ENCODE data around the gene CYTL1.

CYTL1 gene

DNA sequence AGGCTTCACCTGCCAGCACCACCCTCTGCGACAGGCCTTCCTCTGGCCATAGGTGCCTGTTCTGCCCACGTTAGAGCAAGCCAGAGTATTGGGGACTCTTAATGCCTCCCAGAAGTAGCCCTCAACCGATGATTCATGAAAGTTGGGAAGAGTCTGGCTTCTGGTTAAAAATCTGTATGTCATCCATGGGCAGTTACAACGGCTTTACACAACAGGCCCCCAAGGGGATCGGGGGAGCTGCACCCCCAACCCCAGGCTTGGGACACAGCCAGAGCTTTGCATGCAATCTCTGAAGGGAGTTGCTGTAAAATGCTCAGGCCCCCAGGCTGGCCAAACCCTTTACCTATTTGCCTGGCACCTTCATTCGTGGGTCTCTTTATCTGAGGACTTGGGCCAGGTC, 5.4 kb upstream of the CYTL1 start:
- H3K27ac ChIP-seq (ENCODE audit: low read depth, low read length): peak overlapping the region; percentile 53
- H3K4me3 ChIP-seq (ENCODE audit: low read depth in 1 of 5, low read length in 5 of 5): no peak overlapping the region
- H3K9ac ChIP-seq (ENCODE audit: low read length in 5 of 5): no peak overlapping the region
- H3K27me3 ChIP-seq (ENCODE audit: control insufficient read depth in 5 of 5, insufficient read depth in 4 of 5, low read length in 5 of 5): peaks cover 0 to 2% (median 0%) of the 10 kb centered on the region in 5 donors
- peaks cover 3 to 21% (median 10%) of the 10 kb centered on the region in 5 donors for H3K4me1 ChIP-seq (ENCODE audit: control insufficient read depth in 5 of 5, insufficient read depth in 5 of 5, low read length in 5 of 5)
- H3K36me3 ChIP-seq (ENCODE audit: control insufficient read depth in 5 of 5, insufficient read depth in 5 of 5, low read length in 5 of 5): no peaks in the 10 kb centered on the region
- H3K9me3 ChIP-seq (ENCODE audit: control insufficient read depth in 5 of 5, low read length in 5 of 5): peaks cover 0 to 9% (median 0%) of the 10 kb centered on the region in 5 donors

DNA sequence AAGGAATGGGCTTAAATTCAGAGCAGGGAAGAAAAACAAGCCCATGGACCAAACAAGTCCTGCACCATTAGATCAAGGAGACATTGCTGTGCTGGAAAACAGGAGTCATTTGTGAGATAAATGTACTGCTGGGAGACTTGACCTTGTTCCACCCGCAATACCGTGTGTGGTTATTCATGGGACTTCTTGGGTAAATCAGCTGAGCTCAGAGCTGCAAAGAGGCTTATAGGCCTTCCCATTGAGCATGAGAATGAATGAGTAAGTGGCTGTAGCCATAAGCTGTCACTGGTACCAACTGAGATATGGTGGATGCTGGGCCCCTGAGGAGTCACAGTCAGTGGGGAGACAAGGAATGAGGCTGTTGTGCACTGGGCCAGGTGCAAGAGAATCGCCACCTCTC, 2.3 kb upstream of the CYTL1 start:
- Histone ChIP-seq H3K27me3 (ENCODE audit: control insufficient read depth in 5 of 5, insufficient read depth in 4 of 5, low read length in 5 of 5) (peaks cover 3 to 11% (median 7%) of the 10 kb centered on the region in 5 donors), H3K27ac (ENCODE audit: low read depth, low read length) (no peak overlapping the region), H3K36me3 (ENCODE audit: control insufficient read depth in 5 of 5, insufficient read depth in 5 of 5, low read length in 5 of 5) (no peaks in the 10 kb centered on the region), H3K9ac (ENCODE audit: low read length in 5 of 5) (no peak overlapping the region), H3K9me3 (ENCODE audit: control insufficient read depth in 5 of 5, low read length in 5 of 5) (peaks cover 0 to 9% (median 0%) of the 10 kb centered on the region in 5 donors), H3K4me1 (ENCODE audit: control insufficient read depth in 5 of 5, insufficient read depth in 5 of 5, low read length in 5 of 5) (peaks cover 3 to 28% (median 14%) of the 10 kb centered on the region in 5 donors), H3K4me3 (ENCODE audit: low read depth in 1 of 5, low read length in 5 of 5) (no peak overlapping the region)

DNA sequence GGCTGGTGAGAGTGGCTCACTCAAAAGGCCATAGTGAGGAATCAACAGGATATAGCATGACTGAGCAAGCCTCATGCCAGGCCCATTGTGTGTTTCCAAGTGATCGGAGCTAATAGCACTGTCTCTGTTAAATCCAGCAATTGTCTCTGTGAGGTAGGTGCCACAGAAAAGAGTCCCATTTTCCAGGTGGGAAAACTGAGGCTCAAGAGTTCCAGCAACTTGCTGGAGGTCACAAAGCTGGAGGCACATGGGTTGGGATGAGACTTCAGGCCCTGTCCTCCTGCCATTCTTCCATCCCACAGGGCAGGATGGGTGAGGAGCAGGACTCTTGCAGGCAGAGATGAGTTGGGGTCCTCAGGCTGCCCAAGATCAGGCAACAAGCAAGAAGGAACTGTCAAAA, 1.1 kb upstream of the CYTL1 start:
- H3K36me3 ChIP-seq (ENCODE audit: control insufficient read depth in 5 of 5, insufficient read depth in 5 of 5, low read length in 5 of 5): no peaks in the 10 kb centered on the region
- peaks cover 0 to 9% (median 0%) of the 10 kb centered on the region in 5 donors for H3K9me3 ChIP-seq (ENCODE audit: control insufficient read depth in 5 of 5, low read length in 5 of 5)
- H3K4me1 ChIP-seq (ENCODE audit: control insufficient read depth in 5 of 5, insufficient read depth in 5 of 5, low read length in 5 of 5): peaks cover 3 to 27% (median 14%) of the 10 kb centered on the region in 5 donors
- no peak overlapping the region for H3K9ac ChIP-seq (ENCODE audit: low read length in 5 of 5)
- H3K27me3 ChIP-seq (ENCODE audit: control insufficient read depth in 5 of 5, insufficient read depth in 4 of 5, low read length in 5 of 5): peaks cover 3 to 13% (median 7%) of the 10 kb centered on the region in 5 donors
- H3K4me3 ChIP-seq (ENCODE audit: low read depth in 1 of 5, low read length in 5 of 5): no peak overlapping the region
- H3K27ac ChIP-seq (ENCODE audit: low read depth, low read length): no peak overlapping the region

DNA sequence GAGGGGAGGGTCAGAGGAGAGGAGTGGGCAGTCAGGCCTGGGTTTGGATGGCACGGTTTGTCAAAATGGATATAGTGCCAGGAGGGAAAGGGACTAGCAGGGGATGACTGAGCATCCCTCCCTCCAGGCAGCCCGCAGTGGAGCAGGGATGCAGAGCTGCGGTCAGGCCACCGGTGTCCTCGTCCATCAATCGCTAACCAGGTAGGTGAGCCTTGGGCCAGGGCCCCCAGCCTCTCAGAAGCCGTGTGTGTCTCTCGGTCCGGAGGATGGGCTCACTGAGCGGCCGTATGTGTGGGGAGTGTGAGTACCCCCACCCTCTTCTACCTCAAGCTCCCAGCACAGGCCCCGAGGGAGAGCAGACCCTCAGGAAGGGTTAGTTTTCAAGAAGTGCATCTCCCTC, 538 bp upstream of the CYTL1 start:
- no peak overlapping the region for H3K27ac ChIP-seq (ENCODE audit: low read depth, low read length)
- H3K9ac ChIP-seq (ENCODE audit: low read length in 5 of 5): no peak overlapping the region
- H3K9me3 ChIP-seq (ENCODE audit: control insufficient read depth in 5 of 5, low read length in 5 of 5): peaks cover 0 to 9% (median 0%) of the 10 kb centered on the region in 5 donors
- H3K36me3 ChIP-seq (ENCODE audit: control insufficient read depth in 5 of 5, insufficient read depth in 5 of 5, low read length in 5 of 5): no peaks in the 10 kb centered on the region
- H3K27me3 ChIP-seq (ENCODE audit: control insufficient read depth in 5 of 5, insufficient read depth in 4 of 5, low read length in 5 of 5): peaks cover 3 to 13% (median 7%) of the 10 kb centered on the region in 5 donors
- H3K4me1 ChIP-seq (ENCODE audit: control insufficient read depth in 5 of 5, insufficient read depth in 5 of 5, low read length in 5 of 5): peaks cover 3 to 22% (median 12%) of the 10 kb centered on the region in 5 donors
- H3K4me3 ChIP-seq (ENCODE audit: low read depth in 1 of 5, low read length in 5 of 5): peak overlapping the region in 1 of 5 donors; percentile 49

DNA sequence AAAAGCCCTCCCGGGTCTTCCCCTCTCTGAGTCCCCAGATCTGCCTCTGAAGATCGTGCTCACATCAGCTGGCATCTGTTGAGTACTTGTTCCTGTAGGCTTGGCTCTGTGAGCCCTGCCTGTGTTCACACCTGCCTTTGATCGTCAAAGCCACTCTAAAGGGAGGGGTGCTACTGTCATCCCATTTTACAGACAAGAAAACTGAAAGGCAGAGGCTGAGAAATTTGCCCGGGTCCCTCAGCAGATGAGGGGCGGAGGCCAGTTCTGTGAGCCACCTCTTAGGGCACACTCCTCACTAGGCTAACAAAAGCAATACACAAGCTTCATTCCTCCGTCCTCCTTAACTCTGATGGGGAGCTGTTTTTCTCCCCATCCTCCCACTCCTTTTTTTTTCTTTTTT, 655 bp downstream of the CYTL1 start:
- H3K9me3 ChIP-seq (ENCODE audit: control insufficient read depth in 5 of 5, low read length in 5 of 5): peaks cover 0 to 9% (median 0%) of the 10 kb centered on the region in 5 donors
- peaks cover 4 to 13% (median 7%) of the 10 kb centered on the region in 5 donors for H3K27me3 ChIP-seq (ENCODE audit: control insufficient read depth in 5 of 5, insufficient read depth in 4 of 5, low read length in 5 of 5)
- peaks cover 0 to 14% (median 6%) of the 10 kb centered on the region in 5 donors for H3K4me1 ChIP-seq (ENCODE audit: control insufficient read depth in 5 of 5, insufficient read depth in 5 of 5, low read length in 5 of 5)
- H3K4me3 ChIP-seq (ENCODE audit: low read depth in 1 of 5, low read length in 5 of 5): no peak overlapping the region
- H3K27ac ChIP-seq (ENCODE audit: low read depth, low read length): no peak overlapping the region
- no peak overlapping the region for H3K9ac ChIP-seq (ENCODE audit: low read length in 5 of 5)
- no peaks in the 10 kb centered on the region for H3K36me3 ChIP-seq (ENCODE audit: control insufficient read depth in 5 of 5, insufficient read depth in 5 of 5, low read length in 5 of 5)

DNA sequence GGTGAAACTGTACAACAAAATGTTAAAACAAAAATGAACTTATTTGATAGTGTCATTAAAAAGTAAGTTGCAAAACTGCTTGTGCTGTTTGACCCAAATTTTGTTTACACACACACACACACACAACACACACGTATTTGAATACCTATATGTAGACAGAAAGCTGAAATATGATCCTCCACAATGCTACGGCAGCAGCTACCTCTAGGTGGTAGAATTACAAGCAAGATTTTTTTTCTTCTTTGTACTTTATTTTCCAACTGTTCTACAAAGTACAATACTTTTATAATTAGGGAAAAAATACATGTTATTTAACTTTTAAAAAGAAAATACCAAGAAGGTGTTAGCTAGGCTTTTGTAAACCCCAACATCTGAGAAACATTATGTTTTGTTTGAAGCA, 1.2 kb downstream of the CYTL1 start:
- peaks cover 0 to 14% (median 6%) of the 10 kb centered on the region in 5 donors for H3K4me1 ChIP-seq (ENCODE audit: control insufficient read depth in 5 of 5, insufficient read depth in 5 of 5, low read length in 5 of 5)
- H3K4me3 ChIP-seq (ENCODE audit: low read depth in 1 of 5, low read length in 5 of 5): no peak overlapping the region
- H3K27me3 ChIP-seq (ENCODE audit: control insufficient read depth in 5 of 5, insufficient read depth in 4 of 5, low read length in 5 of 5): peaks cover 4 to 13% (median 7%) of the 10 kb centered on the region in 5 donors
- no peak overlapping the region for H3K9ac ChIP-seq (ENCODE audit: low read length in 5 of 5)
- H3K27ac ChIP-seq (ENCODE audit: low read depth, low read length): no peak overlapping the region
- H3K36me3 ChIP-seq (ENCODE audit: control insufficient read depth in 5 of 5, insufficient read depth in 5 of 5, low read length in 5 of 5): no peaks in the 10 kb centered on the region
- H3K9me3 ChIP-seq (ENCODE audit: control insufficient read depth in 5 of 5, low read length in 5 of 5): peaks cover 0 to 4% (median 0%) of the 10 kb centered on the region in 5 donors

DNA sequence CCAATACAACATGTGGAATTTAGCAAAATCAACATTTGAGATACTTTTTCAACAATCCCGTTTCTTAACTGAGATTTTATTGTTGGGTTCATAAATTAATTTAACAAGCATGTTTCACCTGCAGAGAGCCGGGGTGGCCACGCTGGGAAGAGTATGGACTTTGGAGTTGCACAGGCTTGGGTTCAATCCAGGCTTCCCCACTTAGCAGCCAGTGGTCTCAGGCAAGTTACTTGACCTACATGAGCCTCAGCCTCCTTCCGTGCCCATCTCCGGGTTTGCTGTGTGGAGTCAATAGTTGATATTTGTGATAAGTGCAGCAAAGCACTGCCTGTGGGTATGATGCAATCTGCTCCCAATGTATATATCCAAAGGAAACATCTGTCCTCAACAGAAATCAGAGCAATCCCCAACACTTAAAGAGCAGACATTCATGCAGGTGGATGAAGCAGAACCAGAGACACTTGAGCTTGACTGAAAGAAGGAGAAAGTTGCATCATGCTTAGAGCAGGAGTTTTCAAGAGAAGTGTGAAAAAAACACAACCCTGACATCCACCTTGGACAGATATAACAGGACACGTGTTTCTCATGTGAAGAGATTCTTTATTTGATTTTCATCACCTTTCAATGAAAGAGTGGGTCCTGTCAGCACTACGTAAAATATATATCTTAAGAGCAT, 5.1 kb downstream of the CYTL1 start:
- H3K9ac ChIP-seq (ENCODE audit: low read length in 5 of 5): no peak overlapping the region
- H3K4me3 ChIP-seq (ENCODE audit: low read depth in 1 of 5, low read length in 5 of 5): no peak overlapping the region
- H3K36me3 ChIP-seq (ENCODE audit: control insufficient read depth in 5 of 5, insufficient read depth in 5 of 5, low read length in 5 of 5): no peaks in the 10 kb centered on the region
- H3K4me1 ChIP-seq (ENCODE audit: control insufficient read depth in 5 of 5, insufficient read depth in 5 of 5, low read length in 5 of 5): peaks cover 0 to 3% (median 1%) of the 10 kb centered on the region in 5 donors
- H3K9me3 ChIP-seq (ENCODE audit: control insufficient read depth in 5 of 5, low read length in 5 of 5): no peaks in the 10 kb centered on the region
- no peak overlapping the region for H3K27ac ChIP-seq (ENCODE audit: low read depth, low read length)
- peaks cover under 1 to 8% (median 3%) of the 10 kb centered on the region in 5 donors for H3K27me3 ChIP-seq (ENCODE audit: control insufficient read depth in 5 of 5, insufficient read depth in 4 of 5, low read length in 5 of 5)

DNA sequence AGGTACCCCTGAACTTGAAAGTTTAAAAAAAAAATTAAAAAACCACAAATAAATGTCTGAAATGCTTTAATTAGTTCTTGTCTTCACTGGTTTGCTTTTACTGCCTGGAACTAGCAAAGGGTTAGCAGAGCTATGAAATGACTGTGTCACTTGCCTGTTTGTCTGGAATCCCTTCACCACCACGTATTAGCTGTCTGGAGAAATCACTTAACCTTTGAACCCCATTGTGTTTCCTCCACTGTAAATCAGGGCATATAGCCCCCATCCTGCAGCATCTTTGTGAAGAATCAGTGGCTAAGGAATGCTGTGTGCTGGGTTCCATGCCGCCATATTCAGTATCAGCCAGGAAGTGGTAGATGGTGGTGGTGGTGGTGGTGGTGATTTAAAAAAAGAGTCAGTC, 6.3 kb downstream of the CYTL1 start:
- H3K27me3 ChIP-seq (ENCODE audit: control insufficient read depth in 5 of 5, insufficient read depth in 4 of 5, low read length in 5 of 5): peaks cover 0 to 8% (median 3%) of the 10 kb centered on the region in 5 donors
- H3K9me3 ChIP-seq (ENCODE audit: control insufficient read depth in 5 of 5, low read length in 5 of 5): no peaks in the 10 kb centered on the region
- H3K4me3 ChIP-seq (ENCODE audit: low read depth in 1 of 5, low read length in 5 of 5): no peak overlapping the region
- H3K27ac ChIP-seq (ENCODE audit: low read depth, low read length): no peak overlapping the region
- H3K36me3 ChIP-seq (ENCODE audit: control insufficient read depth in 5 of 5, insufficient read depth in 5 of 5, low read length in 5 of 5): no peaks in the 10 kb centered on the region
- H3K4me1 ChIP-seq (ENCODE audit: control insufficient read depth in 5 of 5, insufficient read depth in 5 of 5, low read length in 5 of 5): no peaks in the 10 kb centered on the region
- H3K9ac ChIP-seq (ENCODE audit: low read length in 5 of 5): no peak overlapping the region

DNA sequence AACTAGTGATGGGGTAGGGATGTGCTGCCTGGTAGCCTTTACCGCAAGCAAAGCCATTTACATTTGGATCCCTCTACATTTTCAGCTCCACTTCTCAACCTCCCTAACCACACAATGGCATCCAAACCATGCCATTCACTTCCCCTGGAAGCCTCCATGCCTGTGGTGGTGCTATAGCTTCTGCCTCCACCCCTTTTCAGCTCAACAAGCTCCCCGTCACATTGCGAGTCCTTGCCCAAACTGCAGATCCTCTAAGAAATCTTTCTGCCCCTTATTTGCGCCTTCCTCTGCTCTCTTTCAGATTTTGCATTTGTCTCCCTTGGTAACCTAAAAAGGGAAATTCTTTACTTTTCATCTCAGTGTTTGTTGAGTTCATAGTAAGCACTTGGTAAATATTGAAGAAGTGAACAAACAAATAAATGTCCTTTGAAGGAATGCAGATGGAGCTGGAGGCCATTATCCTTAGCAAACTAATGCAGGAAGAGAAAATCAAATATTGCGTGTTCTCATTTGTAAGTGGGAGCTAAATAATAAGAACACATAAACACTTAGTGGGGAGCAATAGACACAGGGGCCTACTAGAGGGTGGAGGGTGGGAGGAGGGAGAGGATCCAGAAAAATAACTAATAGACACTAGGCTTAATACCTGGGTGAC, 6.9 kb downstream of the CYTL1 start:
- H3K27me3 ChIP-seq (ENCODE audit: control insufficient read depth in 5 of 5, insufficient read depth in 4 of 5, low read length in 5 of 5): peaks cover 0 to 8% (median 3%) of the 10 kb centered on the region in 5 donors
- no peaks in the 10 kb centered on the region for H3K4me1 ChIP-seq (ENCODE audit: control insufficient read depth in 5 of 5, insufficient read depth in 5 of 5, low read length in 5 of 5)
- no peaks in the 10 kb centered on the region for H3K36me3 ChIP-seq (ENCODE audit: control insufficient read depth in 5 of 5, insufficient read depth in 5 of 5, low read length in 5 of 5)
- no peak overlapping the region for H3K4me3 ChIP-seq (ENCODE audit: low read depth in 1 of 5, low read length in 5 of 5)
- H3K9me3 ChIP-seq (ENCODE audit: control insufficient read depth in 5 of 5, low read length in 5 of 5): no peaks in the 10 kb centered on the region
- H3K27ac ChIP-seq (ENCODE audit: low read depth, low read length): no peak overlapping the region
- no peak overlapping the region for H3K9ac ChIP-seq (ENCODE audit: low read length in 5 of 5)

DNA sequence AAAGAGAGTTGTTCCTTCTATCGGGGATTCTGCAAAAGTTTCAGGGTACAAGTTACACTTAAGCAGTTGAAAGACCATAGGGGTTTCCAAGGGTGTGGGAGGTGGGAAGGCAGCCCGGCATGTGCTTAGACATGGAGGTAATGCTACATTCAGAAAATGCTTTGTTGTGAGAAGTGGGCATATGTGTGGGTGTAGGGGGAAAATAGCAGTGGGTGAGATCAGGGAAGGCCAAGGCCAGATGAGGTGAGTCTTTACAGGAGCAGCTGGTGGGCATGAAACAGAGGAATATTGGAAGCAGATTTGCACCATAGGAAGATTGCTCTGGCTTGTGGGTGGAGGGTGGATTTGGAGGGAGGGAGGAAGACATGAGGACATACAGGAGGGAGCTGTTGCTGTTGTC, 8.3 kb downstream of the CYTL1 start:
- Histone ChIP-seq H3K36me3 (ENCODE audit: control insufficient read depth in 5 of 5, insufficient read depth in 5 of 5, low read length in 5 of 5) (no peaks in the 10 kb centered on the region), H3K27ac (ENCODE audit: low read depth, low read length) (no peak overlapping the region), H3K4me3 (ENCODE audit: low read depth in 1 of 5, low read length in 5 of 5) (no peak overlapping the region), H3K27me3 (ENCODE audit: control insufficient read depth in 5 of 5, insufficient read depth in 4 of 5, low read length in 5 of 5) (peaks cover 0 to 3% (median 0%) of the 10 kb centered on the region in 5 donors), H3K9ac (ENCODE audit: low read length in 5 of 5) (no peak overlapping the region), H3K4me1 (ENCODE audit: control insufficient read depth in 5 of 5, insufficient read depth in 5 of 5, low read length in 5 of 5) (no peaks in the 10 kb centered on the region), H3K9me3 (ENCODE audit: control insufficient read depth in 5 of 5, low read length in 5 of 5) (no peaks in the 10 kb centered on the region)
